Measurements from ENCODE around the gene C9orf78. TPM values are rescaled to one million over a fixed set of nuclear protein-coding genes. Genes with fewer than 3 reads are reported as not detected.

C9orf78 gene
- 39.4 TPM for polyA plus RNA-seq (2012; ENCODE audit: insufficient read length, low read depth)

- TF ChIP-seq TAF1 (IDR thresholded peaks at IDR 0.05; ENCODE audit: borderline replicate concordance, insufficient read depth, low read length): peak; percentile 66; the same call in 1 of the 2 replicates
- peak; percentile 85 for TF ChIP-seq POLR2AphosphoS5 (IDR thresholded peaks at IDR 0.05; ENCODE audit: low read depth, low read length)
- TF ChIP-seq SIN3A (IDR thresholded peaks at IDR 0.05; ENCODE audit: borderline replicate concordance, insufficient read depth, low read length): peak; percentile 89; the same call in 1 of the 2 replicates
- no peak for TF ChIP-seq FOXP2 (optimal IDR thresholded peaks at IDR 0.05; ENCODE audit: borderline replicate concordance, extremely low read depth, extremely low read length, insufficient read depth)
- TF ChIP-seq REST (IDR thresholded peaks at IDR 0.05; ENCODE audit: insufficient read depth in 1 of 2, low read depth in 2 of 2, low read length in 2 of 2): no peak
Measured at GRCh38 chr9:129835128-129835859, at the start of gene C9orf78, which contains the start of gene USP20. C9orf78 (minus strand) TSS chr9:129835275; CDS start chr9:129835221, 54 bp downstream. USP20 (plus strand) TSS chr9:129835458; CDS start chr9:129852556, 17,098 bp downstream.

- TF ChIP-seq SIN3A (IDR thresholded peaks at IDR 0.05; ENCODE audit: borderline replicate concordance, insufficient read depth, low read length): no peak
- TF ChIP-seq FOXP2 (optimal IDR thresholded peaks at IDR 0.05; ENCODE audit: borderline replicate concordance, extremely low read depth, extremely low read length, insufficient read depth): no peak
- TF ChIP-seq POLR2AphosphoS5 (IDR thresholded peaks at IDR 0.05; ENCODE audit: low read depth, low read length): peak; percentile 43
- no peak for TF ChIP-seq TAF1 (IDR thresholded peaks at IDR 0.05; ENCODE audit: borderline replicate concordance, insufficient read depth, low read length)
- no peak for TF ChIP-seq REST (IDR thresholded peaks at IDR 0.05; ENCODE audit: insufficient read depth in 1 of 2, low read depth in 2 of 2, low read length in 2 of 2)
Measured at GRCh38 chr9:129884220-129885017, 49.3 kb upstream of the C9orf78 start.

- TF ChIP-seq REST (IDR thresholded peaks at IDR 0.05; ENCODE audit: insufficient read depth in 1 of 2, low read depth in 2 of 2, low read length in 2 of 2): no peak
- TF ChIP-seq POLR2AphosphoS5 (IDR thresholded peaks at IDR 0.05; ENCODE audit: low read depth, low read length): no peak
- TF ChIP-seq TAF1 (IDR thresholded peaks at IDR 0.05; ENCODE audit: borderline replicate concordance, insufficient read depth, low read length): no peak
- no peak for TF ChIP-seq SIN3A (IDR thresholded peaks at IDR 0.05; ENCODE audit: borderline replicate concordance, insufficient read depth, low read length)
- TF ChIP-seq FOXP2 (optimal IDR thresholded peaks at IDR 0.05; ENCODE audit: borderline replicate concordance, extremely low read depth, extremely low read length, insufficient read depth): no peak
Measured at GRCh38 chr9:129881547-129882324, 46.7 kb upstream of the C9orf78 start.

GRCh38 chr9:129880654-129881546 is 45.8 kb upstream of the C9orf78 start:
- TF ChIP-seq REST (IDR thresholded peaks at IDR 0.05; ENCODE audit: insufficient read depth in 1 of 2, low read depth in 2 of 2, low read length in 2 of 2) (no peak), TAF1 (IDR thresholded peaks at IDR 0.05; ENCODE audit: borderline replicate concordance, insufficient read depth, low read length) (no peak), POLR2AphosphoS5 (IDR thresholded peaks at IDR 0.05; ENCODE audit: low read depth, low read length) (no peak), SIN3A (IDR thresholded peaks at IDR 0.05; ENCODE audit: borderline replicate concordance, insufficient read depth, low read length) (no peak), FOXP2 (optimal IDR thresholded peaks at IDR 0.05; ENCODE audit: borderline replicate concordance, extremely low read depth, extremely low read length, insufficient read depth) (no peak)

All from PFSK-1 (cell line).